HG03175 (cell line): ENCODE data around the gene IGFN1.

Source experiments
- ATAC-seq: cut with Tn5 transposase; IDR thresholded peaks from one replicate; pipeline ENCODE4 v1.9.1; 2021; ENCODE audit warnings: mild to moderate bottlenecking, moderate library complexity; ENCODE audit not compliant: unreplicated experiment

IGFN1 gene

DNA sequence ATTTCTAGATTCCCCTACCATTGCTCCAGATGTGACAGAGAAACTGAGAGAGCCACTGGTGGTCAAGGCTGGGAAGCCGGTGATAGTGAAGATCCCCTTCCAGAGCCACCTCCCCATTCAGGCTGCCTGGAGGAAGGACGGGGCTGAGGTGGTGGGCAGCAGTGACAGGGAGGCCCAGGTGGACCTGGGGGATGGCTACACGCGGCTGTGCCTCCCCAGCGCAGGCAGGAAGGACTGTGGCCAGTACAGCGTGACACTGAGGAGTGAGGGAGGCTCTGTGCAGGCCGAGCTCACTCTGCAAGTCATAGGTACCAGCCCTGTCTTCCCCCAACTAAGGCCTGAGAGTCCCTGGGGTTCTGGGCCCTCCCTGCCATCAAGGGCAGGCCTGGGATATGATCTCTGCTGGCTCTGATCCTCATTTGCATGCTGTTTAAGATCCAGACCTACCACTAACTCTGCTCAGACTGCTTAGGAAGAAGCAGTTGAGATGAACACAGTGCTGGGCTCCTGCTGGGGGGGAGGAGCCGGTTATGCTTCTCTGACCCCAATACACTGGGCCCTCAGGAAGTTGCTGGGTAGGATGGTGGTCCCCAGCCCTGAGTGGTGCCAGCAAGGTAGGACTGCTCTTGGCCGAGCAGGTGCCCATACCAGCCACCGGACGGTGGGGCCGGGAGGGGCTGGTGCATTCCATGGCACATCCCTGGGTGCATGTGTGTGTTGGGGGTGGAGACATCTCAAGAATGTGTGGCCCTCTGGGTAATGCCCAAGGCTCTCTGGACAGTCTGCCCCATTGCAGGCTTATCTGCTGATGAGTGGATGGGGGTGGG lies 25.1 kb downstream of the IGFN1 start:
- no peak for ATAC-seq

DNA sequence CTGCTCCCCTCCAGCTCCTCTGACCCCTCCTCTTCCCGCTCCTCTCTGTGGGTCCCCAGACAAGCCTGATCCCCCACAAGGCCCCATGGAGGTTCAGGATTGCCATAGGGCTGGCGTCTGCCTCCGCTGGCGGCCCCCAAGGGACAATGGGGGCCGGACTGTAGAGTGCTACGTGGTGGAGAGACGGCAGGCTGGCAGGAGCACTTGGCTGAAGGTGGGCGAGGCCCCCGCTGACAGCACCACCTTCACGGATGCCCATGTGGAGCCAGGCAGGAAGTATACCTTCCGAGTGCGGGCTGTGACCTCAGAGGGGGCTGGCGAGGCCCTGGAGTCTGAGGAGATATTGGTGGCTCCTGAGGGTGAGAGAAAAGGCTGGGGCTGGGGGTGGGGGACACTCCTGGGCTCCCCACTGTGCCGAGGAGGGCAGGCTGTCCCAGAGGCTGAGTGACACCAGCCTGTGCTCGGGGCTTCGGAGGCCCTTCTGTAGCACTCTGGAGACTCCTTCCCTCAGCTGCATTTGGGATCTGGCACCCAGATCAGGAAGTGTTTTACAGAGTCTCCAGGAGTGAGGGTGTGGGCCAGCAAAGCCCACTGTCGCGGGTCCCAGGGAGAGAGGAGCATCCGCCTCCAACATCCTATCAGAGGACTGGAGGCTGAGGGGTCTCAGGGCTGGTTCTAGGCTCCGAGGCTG lies 25.9 kb downstream of the IGFN1 start:
- no peak for ATAC-seq

DNA sequence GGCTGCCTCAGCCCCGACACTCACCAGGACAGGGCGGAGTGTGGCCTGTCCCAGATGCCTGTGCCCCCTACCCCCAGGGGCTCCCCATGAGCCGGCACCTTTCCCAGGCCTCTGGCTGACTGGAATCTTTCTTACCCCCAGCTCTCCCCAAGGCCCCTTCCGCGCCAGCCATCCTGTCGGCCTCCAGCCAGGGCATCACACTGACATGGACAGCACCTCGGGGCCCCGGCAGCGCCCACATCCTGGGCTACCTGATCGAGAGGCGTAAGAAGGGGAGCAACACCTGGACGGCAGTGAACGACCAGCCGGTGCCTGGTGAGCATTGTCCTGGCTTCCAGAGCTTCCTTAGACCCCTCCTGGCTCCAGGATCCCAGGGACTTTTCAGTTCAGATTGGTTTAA lies 26.5 kb downstream of the IGFN1 start:
- ATAC-seq, result no peak

DNA sequence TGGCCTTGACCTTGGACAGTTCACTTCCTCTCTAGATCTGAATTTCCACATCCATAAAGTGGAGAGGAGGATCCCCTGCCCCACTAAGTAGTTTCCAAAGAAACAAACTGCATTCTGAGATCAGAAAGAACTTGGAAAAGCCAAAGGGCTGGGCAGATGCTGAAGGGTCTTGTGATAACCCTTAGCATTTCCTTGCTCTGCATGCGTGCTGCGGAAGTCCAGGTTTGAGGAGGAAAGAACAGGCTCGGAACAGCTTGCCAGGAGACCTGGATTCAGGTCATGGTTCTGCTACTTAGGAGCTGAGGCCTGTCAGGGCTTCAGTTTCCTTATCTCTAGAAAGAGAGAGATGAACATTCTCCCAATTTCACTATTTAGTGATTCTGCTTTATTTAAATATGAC lies 27.2 kb downstream of the IGFN1 start:
- ATAC-seq, result no peak

- ATAC-seq, result no peak
Observed at GRCh38 chr1:201218409-201218808, 27.8 kb downstream of the IGFN1 start.

GRCh38 chr1:201219481-201220387 lies 29.1 kb downstream of the IGFN1 start:
- ATAC-seq, result no peak

DNA sequence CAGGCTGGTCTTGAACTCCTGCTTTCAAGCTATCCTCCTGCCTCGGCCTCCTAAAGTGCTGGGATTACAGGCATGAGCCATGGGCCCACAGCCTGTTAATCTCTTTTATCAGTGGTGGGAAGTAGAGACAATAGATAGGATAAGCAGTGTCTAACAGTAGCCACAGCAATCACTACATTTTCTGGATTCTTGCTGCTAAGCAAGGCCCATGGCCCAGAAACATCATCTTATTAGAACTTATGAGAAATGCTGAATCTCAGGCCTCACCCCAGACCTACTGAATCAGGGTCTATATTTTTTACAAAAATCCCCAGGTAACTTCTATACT lies 29.7 kb downstream of the IGFN1 start:
- ATAC-seq, result no peak

GRCh38 chr1:201221201-201221846 lies 30.7 kb downstream of the IGFN1 start:
- no peak for ATAC-seq

- ATAC-seq, result no peak
Observed at GRCh38 chr1:201222125-201222524, 31.5 kb downstream of the IGFN1 start.

DNA sequence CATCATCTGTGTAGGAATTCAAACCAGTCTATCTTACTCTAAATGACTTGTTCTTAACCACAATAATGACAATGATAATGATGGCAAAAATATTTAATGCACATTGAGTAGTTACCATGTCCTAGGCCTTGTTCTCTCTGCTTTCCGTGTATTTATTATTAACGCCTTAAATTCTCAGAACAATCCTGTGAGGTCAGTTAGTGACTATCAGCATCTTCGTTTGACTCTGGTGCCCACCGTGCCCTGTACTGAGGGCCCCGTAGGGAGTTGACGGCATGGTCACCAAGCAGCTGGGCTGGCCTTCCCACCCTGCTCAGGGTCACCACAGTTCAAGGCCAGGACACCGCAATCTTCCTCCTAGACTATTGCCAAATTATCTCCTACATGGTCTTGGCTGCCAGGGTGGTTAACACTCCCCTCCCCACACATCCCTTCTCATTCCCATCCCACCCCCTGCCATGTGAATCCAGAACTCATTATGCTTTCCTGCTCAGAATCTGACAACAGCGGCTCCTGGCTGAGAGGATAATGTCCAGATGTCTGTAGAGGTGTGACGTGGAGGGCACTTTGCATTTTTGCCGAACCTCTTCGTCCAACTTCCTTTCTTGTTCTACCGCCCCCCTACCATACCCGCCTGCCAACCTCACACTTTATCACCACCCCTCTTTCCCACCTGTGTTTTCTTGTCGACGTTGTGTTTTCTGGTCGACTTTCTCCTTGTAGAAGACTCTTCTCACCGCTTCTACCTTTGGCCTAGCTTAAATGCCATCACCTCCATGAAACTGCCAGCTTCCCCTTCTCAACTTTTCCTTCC lies 33.4 kb downstream of the IGFN1 start:
- ATAC-seq, result no peak

DNA sequence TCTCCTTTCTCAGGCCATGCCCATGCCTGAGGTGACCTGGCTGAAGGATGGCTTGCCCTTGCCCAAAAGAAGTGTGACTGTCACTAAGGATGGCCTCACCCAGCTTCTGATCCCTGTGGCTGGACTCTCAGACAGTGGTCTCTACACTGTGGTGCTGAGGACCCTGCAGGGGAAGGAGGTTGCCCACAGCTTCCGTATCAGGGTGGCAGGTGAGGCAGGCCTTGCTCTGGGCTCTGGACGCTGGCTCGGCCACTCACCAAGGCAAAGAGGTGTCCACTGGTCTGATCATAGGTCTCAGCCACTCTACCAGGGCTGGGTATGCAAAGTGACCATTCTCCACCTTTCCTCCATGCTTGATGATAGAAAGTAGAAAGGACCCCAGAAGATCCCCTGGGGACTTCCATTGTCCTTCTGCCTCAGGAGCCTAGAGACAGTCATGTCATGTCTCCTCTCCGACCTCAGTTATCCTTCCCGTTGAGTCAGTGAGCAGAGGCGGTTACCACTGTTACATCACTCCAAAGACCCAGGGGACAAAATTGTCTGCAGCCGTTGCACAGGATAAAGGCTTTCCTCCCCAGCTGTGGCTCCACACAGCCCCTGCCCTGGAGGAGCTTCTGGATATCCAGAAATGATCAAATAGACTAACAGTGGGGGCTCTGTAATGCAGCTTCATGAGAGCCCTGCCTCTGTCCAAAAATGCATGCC lies 34.2 kb downstream of the IGFN1 start:
- no peak for ATAC-seq

DNA sequence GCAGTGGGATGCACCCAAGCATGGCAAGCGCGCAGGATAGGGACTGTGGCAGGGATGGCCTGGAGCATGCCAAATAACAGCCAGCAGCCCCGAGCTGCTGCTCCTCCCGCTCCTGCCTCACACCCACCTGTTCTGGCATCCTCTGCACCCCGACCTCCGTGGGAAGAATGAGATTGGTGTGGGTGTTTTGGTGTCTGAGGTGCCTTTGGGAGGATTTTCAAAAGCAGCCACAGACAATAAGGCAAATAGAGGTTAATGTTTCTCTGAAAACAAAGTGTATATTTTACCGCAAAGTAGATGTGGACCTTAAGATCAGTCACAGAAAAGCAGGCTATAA lies 35.5 kb downstream of the IGFN1 start:
- no peak for ATAC-seq

DNA sequence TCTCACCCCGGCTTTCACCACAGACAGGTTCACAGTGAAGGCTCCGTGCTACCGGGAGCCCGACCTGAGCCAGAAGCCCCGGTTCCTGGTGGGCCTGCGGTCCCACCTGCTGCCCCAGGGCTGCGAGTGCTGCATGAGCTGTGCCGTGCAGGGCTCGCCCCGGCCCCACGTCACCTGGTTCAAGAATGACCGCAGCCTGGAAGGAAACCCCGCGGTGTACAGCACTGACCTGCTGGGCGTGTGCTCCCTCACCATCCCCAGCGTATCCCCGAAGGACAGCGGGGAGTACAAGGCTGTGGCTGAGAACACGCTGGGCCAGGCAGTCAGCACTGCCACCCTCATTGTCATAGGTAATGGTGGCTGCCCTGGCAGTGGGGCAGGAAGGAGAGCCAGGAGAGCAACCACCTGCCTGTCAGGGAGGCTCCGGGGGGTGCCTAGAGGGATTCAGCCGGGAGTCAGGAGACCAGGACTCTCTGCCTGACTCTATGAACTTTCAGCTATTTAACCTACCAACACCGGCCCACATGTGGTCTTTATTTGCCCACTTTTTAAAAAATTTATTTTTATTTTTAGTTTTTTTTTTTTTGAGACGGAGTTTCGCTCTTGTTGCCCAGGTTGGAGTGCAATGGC lies 36.4 kb downstream of the IGFN1 start:
- ATAC-seq, result no peak

GRCh38 chr1:201228011-201228983 lies 37.7 kb downstream of the IGFN1 start:
- ATAC-seq, result no peak

DNA sequence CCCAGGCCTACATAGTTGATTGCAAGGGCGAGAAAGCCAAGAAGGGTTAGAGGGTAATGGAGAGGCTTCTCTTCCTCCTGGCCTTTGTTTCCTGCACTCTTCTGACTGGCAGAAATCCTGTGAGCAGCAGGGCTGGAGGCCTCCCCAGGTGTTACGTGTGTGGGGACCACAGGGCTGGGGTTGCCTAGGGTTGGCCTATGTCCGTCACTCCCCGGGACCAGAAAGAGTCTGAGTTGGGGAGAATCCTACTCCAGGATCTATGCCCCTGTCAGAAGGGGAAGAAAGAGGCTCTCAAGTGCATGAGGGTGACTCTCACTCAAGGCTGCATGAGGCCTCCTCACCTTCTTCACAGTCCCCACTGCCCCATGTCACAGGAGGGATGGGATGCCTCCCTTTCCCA lies 38.5 kb downstream of the IGFN1 start:
- ATAC-seq, result no peak

GRCh38 chr1:201229771-201230635 lies 39.4 kb downstream of the IGFN1 start:
- ATAC-seq, result no peak

DNA sequence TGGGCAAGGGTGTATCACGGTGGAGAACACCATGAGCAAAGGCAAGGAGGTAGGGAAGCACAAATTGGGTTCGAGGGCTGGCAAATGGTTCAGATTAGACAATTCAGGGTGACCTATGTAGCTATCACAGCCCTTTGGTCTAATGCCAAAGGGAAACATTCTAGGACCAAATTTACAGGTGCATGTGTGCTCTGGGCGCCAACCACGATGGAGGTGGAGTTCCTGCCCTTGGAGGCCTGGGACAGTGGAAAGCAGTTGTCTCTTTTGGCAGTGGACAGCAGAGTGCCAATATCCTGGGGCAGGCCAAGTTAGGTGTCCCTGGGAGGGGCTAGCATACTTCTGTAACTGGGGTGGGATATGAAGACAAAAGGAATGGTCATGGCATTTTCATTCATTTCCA lies 40.1 kb downstream of the IGFN1 start:
- no peak for ATAC-seq
